K562 (cell line): ENCODE data around the gene ITPKB. TPM values are rescaled to one million over a fixed set of nuclear protein-coding genes. Genes with fewer than 3 reads are reported as not detected.

Experiments
- ATAC-seq: fragments of 200-7000 bp; cut with Tn5 transposase; 3 replicates; pipeline ENCODE4 v1.9.1; 2020; ENCODE audit warnings: moderate library complexity
- BruUV-seq: library from RNA; stranded (reverse); fragments of 400-500 nt; replicated peaks from 2 replicates; lab custom pipeline; 2021; lab: Mats Ljungman, UMichigan
- CTCF ChIA-PET: fragments of 300-600 bp; formaldehyde crosslinking; extraction: SDS; loops from one replicate; lab custom pipeline; 2021; ENCODE audit warnings: low intra/inter-chr PET ratio; lab: Yijun Ruan, JAX
- POLR2A ChIA-PET: fragments of 300-600, 350-650 bp; sonication (Branson Sonifier 250); formaldehyde crosslinking; extraction: SDS; loops from one replicate; lab custom pipeline; 2021; ENCODE audit warnings: antibody characterized with exemption, inconsistent platforms; lab: Yijun Ruan, JAX
- DNase-seq, 4 experiments: peaks; one replicate each; pipeline versions ENCODE4 v3.0.0 to v3.0.0-alpha.2; 2011 to 2018; ENCODE audit warnings: low spot score in 3 of 4, mixed read lengths in 3 of 4; ENCODE audit errors: extremely low read depth in 1 of 4
- FAIRE-seq: peaks from 2 replicates; lab custom pipeline; 2011; peaks lifted over from hg19 to GRCh38; lab: Jason Lieb, UNC
- H2AFZ ChIP-seq: 2 replicates; pipeline ENCODE4 v1.6.0; 2011; ENCODE audit warnings: low read depth, low read length, control low read depth, inconsistent platforms
- H3K27ac ChIP-seq: fragments of 200-600 bp; 3 replicates; pipeline ENCODE4 v1.8.0; 2011; ENCODE audit warnings: low read depth, mild to moderate bottlenecking, control low read depth, inconsistent platforms, low read length, moderate library complexity, mixed read lengths; ENCODE audit errors: extremely low read depth
- H3K27me3 ChIP-seq, 2 experiments: fragments of 300-600 bp in 1 of 2; 2 replicates in 1 of 2; 3 replicates in 1 of 2; pipeline versions ENCODE4 v1.6.0 to v1.8.0; 2011; ENCODE audit warnings: inconsistent platforms in 2 of 2, low read length in 2 of 2, mild to moderate bottlenecking in 1 of 2, mixed read lengths in 1 of 2, moderate library complexity in 1 of 2; ENCODE audit not compliant: control insufficient read depth in 2 of 2, insufficient read depth in 2 of 2
- H3K36me3 ChIP-seq: fragments of 300-600 bp; 3 replicates; pipeline ENCODE4 v1.8.0; 2011; ENCODE audit warnings: mild to moderate bottlenecking, low read length, inconsistent platforms; ENCODE audit not compliant: control insufficient read depth, insufficient read depth
- H3K4me1 ChIP-seq, 2 experiments: fragments of 200-600 bp in 1 of 2; replicated peaks in 1 of 2; 2 replicates in 1 of 2; 3 replicates in 1 of 2; pipeline versions ENCODE4 v1.5.1 to v1.8.0; 2011; ENCODE audit warnings: inconsistent platforms in 2 of 2, low read length in 2 of 2, mild to moderate bottlenecking in 1 of 2, mixed read lengths in 1 of 2, moderate library complexity in 1 of 2; ENCODE audit not compliant: control insufficient read depth in 2 of 2, insufficient read depth in 2 of 2
- H3K4me2 ChIP-seq: 2 replicates; pipeline ENCODE4 v1.6.1; 2011; ENCODE audit warnings: low read length, control low read depth, inconsistent platforms, mixed read lengths; ENCODE audit not compliant: insufficient read depth
- H3K4me3 ChIP-seq: fragments of 200-600 bp; sonication (generic), shearing (Covaris generic); 2 replicates; pipeline ENCODE4 v1.5.1; 2016; ENCODE audit warnings: control low read depth, inconsistent platforms
- H3K79me2 ChIP-seq: fragments of 200-600 bp; 3 replicates; pipeline ENCODE4 v1.8.0; 2011; ENCODE audit warnings: low read length, inconsistent platforms; ENCODE audit not compliant: control insufficient read depth, insufficient read depth
- H3K9ac ChIP-seq, 2 experiments: 2 replicates each; pipeline versions ENCODE4 v1.6.0 to v1.6.1; 2011; ENCODE audit warnings: low read depth in 2 of 2, low read length in 2 of 2, control low read depth in 1 of 2, inconsistent platforms in 1 of 2, mild to moderate bottlenecking in 1 of 2, mixed read lengths in 1 of 2; ENCODE audit not compliant: insufficient read depth in 1 of 2
- H3K9me1 ChIP-seq: one replicate; pipeline ENCODE4 v1.6.0; 2011; ENCODE audit warnings: inconsistent platforms, mild to moderate bottlenecking, low read length, moderate library complexity; ENCODE audit not compliant: control insufficient read depth, insufficient read depth
- H3K9me3 ChIP-seq: replicated peaks from 2 replicates; pipeline ENCODE4 v1.5.1; 2011; ENCODE audit warnings: low read depth, low read length, inconsistent platforms; ENCODE audit not compliant: control insufficient read depth, insufficient read depth
- H4K20me1 ChIP-seq: replicated peaks from 2 replicates; pipeline ENCODE4 v1.6.1; 2011; ENCODE audit warnings: low read length, inconsistent platforms, mixed read lengths; ENCODE audit not compliant: control insufficient read depth, insufficient read depth
- BRD9 ChIP-seq: fragments of 450-650 bp; IDR thresholded peaks from 2 replicates; pipeline ENCODE4 v1.6.1; 2018; ENCODE audit warnings: low read depth; ENCODE audit not compliant: partially characterized antibody
- CBX1 ChIP-seq: sonication (generic); IDR thresholded peaks from 2 replicates; pipeline ENCODE4 v1.6.1; 2016; ENCODE audit warnings: antibody characterized with exemption, low read depth, mild to moderate bottlenecking
- CREB3 ChIP-seq: fragments of 450-650 bp; conservative IDR thresholded peaks from 2 replicates; pipeline ENCODE4 v1.6.1; 2016; ENCODE audit warnings: missing genetic modification characterization, low read depth, mild to moderate bottlenecking, missing compliant biosample characterization, moderate library complexity
- FIP1L1 ChIP-seq: fragments of 200-400 bp; formaldehyde crosslinking; IDR thresholded peaks from 2 replicates; pipeline ENCODE4 v1.6.1; 2018; ENCODE audit warnings: mild to moderate bottlenecking, low read depth, low read length; ENCODE audit not compliant: poor library complexity, severe bottlenecking
- MXD1 ChIP-seq: fragments of 250-450 bp; sonication (Bioruptor Pico); IDR thresholded peaks from 2 replicates; pipeline ENCODE4 v1.8.0; 2021; ENCODE audit warnings: borderline replicate concordance, mild to moderate bottlenecking, moderate library complexity; ENCODE audit not compliant: poor library complexity, severe bottlenecking
- NFATC3 ChIP-seq: fragments of 450-650 bp; IDR thresholded peaks from 2 replicates; pipeline ENCODE4 v1.6.1; 2017; ENCODE audit warnings: mild to moderate bottlenecking
- RFX7 ChIP-seq: fragments of 250-450 bp; sonication (Bioruptor Pico); IDR thresholded peaks from 2 replicates; pipeline ENCODE4 v1.5.1; 2021; ENCODE audit warnings: mild to moderate bottlenecking
- RNF2 ChIP-seq: sonication (generic); IDR thresholded peaks from 2 replicates; pipeline ENCODE4 v1.6.1; 2016
- TEAD2 ChIP-seq: fragments of 450-650 bp; IDR thresholded peaks from 2 replicates; pipeline ENCODE4 v1.6.1; 2016; ENCODE audit warnings: missing genetic modification characterization, control low read depth, missing compliant biosample characterization
- USF1 ChIP-seq: sonication (generic); formaldehyde crosslinking; IDR thresholded peaks from 2 replicates; pipeline ENCODE4 v1.9.0; 2022; ENCODE audit warnings: mild to moderate bottlenecking, missing genetic modification reagents
- ZBTB33 ChIP-seq: sonication (generic); formaldehyde crosslinking; IDR thresholded peaks from 2 replicates; pipeline ENCODE4 v1.8.1; 2023; ENCODE audit warnings: mild to moderate bottlenecking, missing genetic modification reagents
- ZFP36 ChIP-seq: fragments of 150-350 bp; IDR thresholded peaks from 2 replicates; pipeline ENCODE4 v1.6.1; 2018; ENCODE audit warnings: low read length, low read depth; ENCODE audit not compliant: partially characterized antibody
- ZNF639 ChIP-seq, 2 experiments: fragments of 200-800 bp in 1 of 2; sonication (Bioruptor generic) in 1 of 2; sonication (generic) in 1 of 2; formaldehyde crosslinking in 1 of 2; IDR thresholded peaks in 1 of 2; conservative IDR thresholded peaks in 1 of 2; 2 replicates each; pipeline versions ENCODE4 v1.5.0 to v1.6.1; 2016 to 2020; ENCODE audit warnings: missing compliant biosample characterization in 1 of 2, missing genetic modification characterization in 1 of 2, missing genetic modification reagents in 1 of 2
- ZNF75A ChIP-seq: fragments of 450-650 bp; formaldehyde crosslinking; IDR thresholded peaks from 2 replicates; pipeline ENCODE4 v1.4.0; 2020; ENCODE audit warnings: mild to moderate bottlenecking
- ZSCAN32 ChIP-seq: fragments of 450-650 bp; formaldehyde crosslinking; IDR thresholded peaks from 2 replicates; pipeline ENCODE4 v1.4.0; 2020; ENCODE audit warnings: mild to moderate bottlenecking, moderate library complexity
- WGBS: fragments of 100-300 bp; shearing (Covaris generic); methylation state at CpG from one replicate; pipeline ENCODE4 v1.1.6; 2016; ENCODE audit warnings: low coverage, mixed read lengths; ENCODE audit not compliant: insufficient coverage; ENCODE audit errors: missing lambda C conversion rate; 5-methylcytosine and 5-hydroxymethylcytosine counted together
- in situ Hi-C: fragments of 300-500 bp; cut with MboI; formaldehyde crosslinking; loops from 4 replicates; pipeline ENCODE4 v1.15.0; 2018; ENCODE audit warnings: inconsistent platforms, mixed read lengths
- intact Hi-C: fragments of 100-400 bp; cut with micrococcal nuclease; formaldehyde crosslinking; loops from 2 replicates; pipeline ENCODE4 v1.14.2; 2022
- polyA plus RNA-seq, 8 experiments: library from polyadenylated mRNA; depleted of rRNA in 4 of 8; stranded (reverse) in 5 of 8; unstranded in 3 of 8; fragments of >200 nt; fragmentation: Nextera tagmentation in 2 of 8; fragmentation: Illumina TruSeq in 1 of 8; extraction: Ambion mirVana in 2 of 8; extraction: Trizol in 1 of 8; gene quantifications; 2 replicates each; pipeline versions ENCODE4 v1.2.1 to v1.2.3, GENCODE V29; 2011 to 2014; ENCODE audit warnings: inconsistent platforms in 1 of 8, missing spikeins in 1 of 8
- total RNA-seq, 7 experiments: library from RNA; depleted of rRNA in 6 of 7; stranded (reverse); fragments of >200 nt in 6 of 7; fragmentation: Illumina TruSeq in 2 of 7; extraction: Trizol in 2 of 7; gene quantifications; 2 replicates each; pipeline versions ENCODE4 v1.2.1 to v1.2.3, GENCODE V29; 2011 to 2021; ENCODE audit warnings: low replicate concordance in 1 of 7

Gene ITPKB
- total and polyA plus RNA-seq, 9 of the 15 experiments (the other 6 are each of a cell fraction or from before 2014, with no cell fraction given), result 0.01 to 0.22 TPM; not detected in 7

GRCh38 chr1:226732856-226733291, 6.2 kb downstream of the ITPKB start (continued):
- TF ChIP-seq MXD1 (CRISPR knock-in tag), result no peak
- TF ChIP-seq CREB3 (tag), result no peak
- no peak for TF ChIP-seq USF1
- TF ChIP-seq ZNF75A, result no peak
- no peak for TF ChIP-seq CBX1
- no peak for TF ChIP-seq RNF2
- TF ChIP-seq RFX7 (CRISPR knock-in tag), result no peak

- no peak for FAIRE-seq
- ChIA-PET POLR2A (interaction anchor here (0.5 to 1.4 kb wide), 4 partner anchors 29 to 94 kb away, joined by 3 to 4 read pairs (median 3); no protein-coding TSS in a partner anchor), CTCF (no interaction called here)
- H3K4me2 ChIP-seq, result no peak overlapping the region
- in situ Hi-C loops (no loop called here), intact Hi-C loops (no loop called here)
- peaks cover 4% of the 10 kb centered on the region; the same call in 1 of the 2 replicates for H4K20me1 ChIP-seq
- no peaks in the 10 kb centered on the region for H3K9me1 ChIP-seq
- WGBS, result 0% methylated on average over 3 of the region's 3 CpGs
- no TSS peak for BruUV-seq
- TF ChIP-seq ZBTB33 (CRISPR knock-in tag) (no peak), BRD9 (no peak), NFATC3 (no peak), ZNF639 (CRISPR knock-in tag; conservative IDR thresholded peaks at IDR 0.05 in 1 of 2, IDR thresholded peaks at IDR 0.05 in 1 of 2) (no peak), FIP1L1 (no peak), TEAD2 (tag) (no peak), ZSCAN32 (CRISPR knock-in tag) (no peak), ZFP36 (no peak)
- TF ChIP-seq, all 486 proteins: peak for 0
- Histone ChIP-seq H3K4me3 (no peak overlapping the region), H3K79me2 (no peaks in the 10 kb centered on the region), H3K27me3 (peaks cover 49 to 59% of the 10 kb centered on the region in 2 experiments), H3K9me3 (no peaks in the 10 kb centered on the region), H3K9ac (no peak overlapping the region), H3K27ac (no peak overlapping the region), H3K4me1 (no peaks in the 10 kb centered on the region; a peak in 1 of 5 replicates), H3K36me3 (no peaks in the 10 kb centered on the region), H2AFZ (no peak overlapping the region)
- no peak for DNase-seq
- ATAC-seq, result no peak
These were observed 7.7 kb downstream of the ITPKB start for GRCh38 chr1:226731257-226731893.
